H9 (cell line): ENCODE data around the gene STAU1. TPM values are rescaled to one million over a fixed set of nuclear protein-coding genes. Genes with fewer than 3 reads are reported as not detected.

Experiments
- DNase-seq: peaks from one replicate; pipeline ENCODE4 v3.0.0-alpha.2; 2017
- H2AFZ ChIP-seq: one replicate; pipeline ENCODE4 v1.6.1; 2013; ENCODE audit warnings: mild to moderate bottlenecking, low read length, control low read depth, moderate library complexity
- H2AK5ac ChIP-seq: 2 replicates; pipeline ENCODE4 v1.6.1; 2013; ENCODE audit warnings: low read length, control low read depth, mixed read lengths; ENCODE audit not compliant: insufficient read length
- H2BK120ac ChIP-seq: one replicate; pipeline ENCODE4 v1.6.1; 2013; ENCODE audit warnings: low read depth, mild to moderate bottlenecking, low read length, control low read depth, inconsistent platforms; ENCODE audit not compliant: poor library complexity, severe bottlenecking
- H2BK12ac ChIP-seq: 2 replicates; pipeline ENCODE4 v1.6.1; 2013; ENCODE audit warnings: low read length, control low read depth, mixed read lengths, low read depth; ENCODE audit not compliant: insufficient read length
- H2BK15ac ChIP-seq: 2 replicates; pipeline ENCODE4 v1.6.1; 2013; ENCODE audit warnings: low read depth, low read length, control low read depth
- H2BK20ac ChIP-seq: one replicate; pipeline ENCODE4 v1.6.1; 2013; ENCODE audit warnings: low read depth, mild to moderate bottlenecking, low read length, control low read depth, inconsistent platforms; ENCODE audit not compliant: poor library complexity, severe bottlenecking
- H2BK5ac ChIP-seq: 2 replicates; pipeline ENCODE4 v1.6.1; 2013; ENCODE audit warnings: low read length, control low read depth, mixed read lengths; ENCODE audit not compliant: insufficient read length
- H3K14ac ChIP-seq: 2 replicates; pipeline ENCODE4 v1.6.1; 2013; ENCODE audit warnings: low read length, control low read depth; ENCODE audit not compliant: insufficient read depth
- H3K18ac ChIP-seq: 2 replicates; pipeline ENCODE4 v1.6.1; 2013; ENCODE audit warnings: low read depth, mild to moderate bottlenecking, mixed read lengths, low read length, control low read depth; ENCODE audit not compliant: insufficient read length
- H3K23ac ChIP-seq: 2 replicates; pipeline ENCODE4 v1.6.1; 2013; ENCODE audit warnings: low read length, control low read depth, mixed read lengths, low read depth; ENCODE audit not compliant: insufficient read length
- H3K23me2 ChIP-seq: 2 replicates; pipeline ENCODE4 v1.6.1; 2013; ENCODE audit warnings: low read depth, mild to moderate bottlenecking, mixed read lengths, low read length, control low read depth; ENCODE audit not compliant: insufficient read length, poor library complexity, severe bottlenecking
- H3K27ac ChIP-seq: 2 replicates; pipeline ENCODE4 v1.5.1; 2013; ENCODE audit warnings: low read length, control low read depth, mixed read lengths, low read depth; ENCODE audit not compliant: insufficient read length
- H3K27me3 ChIP-seq: 2 replicates; pipeline ENCODE4 v1.6.1; 2013; ENCODE audit warnings: low read length, control low read depth, inconsistent platforms; ENCODE audit not compliant: insufficient read depth
- H3K4ac ChIP-seq: 2 replicates; pipeline ENCODE4 v1.6.1; 2013; ENCODE audit warnings: low read depth, mild to moderate bottlenecking, control low read depth, inconsistent platforms, low read length, moderate library complexity
- H3K4me1 ChIP-seq: 2 replicates; pipeline ENCODE4 v1.6.1; 2013; ENCODE audit warnings: low read length, control low read depth, inconsistent platforms; ENCODE audit not compliant: insufficient read depth
- H3K4me2 ChIP-seq: 2 replicates; pipeline ENCODE4 v1.6.1; 2013; ENCODE audit warnings: low read length, control low read depth, mixed read lengths; ENCODE audit not compliant: insufficient read length, insufficient read depth
- H3K56ac ChIP-seq: 2 replicates; pipeline ENCODE4 v1.6.1; 2013; ENCODE audit warnings: low read depth, mild to moderate bottlenecking, mixed read lengths, low read length, control low read depth; ENCODE audit not compliant: insufficient read length
- H3K79me1 ChIP-seq: 2 replicates; pipeline ENCODE4 v1.6.1; 2013; ENCODE audit warnings: low read depth, mild to moderate bottlenecking, moderate library complexity, low read length, control low read depth, inconsistent platforms; ENCODE audit not compliant: insufficient read depth, poor library complexity, severe bottlenecking
- H3K79me2 ChIP-seq: 2 replicates; pipeline ENCODE4 v1.6.1; 2013; ENCODE audit warnings: low read length, control low read depth, inconsistent platforms; ENCODE audit not compliant: insufficient read depth
- H3K9ac ChIP-seq: 2 replicates; pipeline ENCODE4 v1.6.1; 2013; ENCODE audit warnings: low read length, control low read depth, mixed read lengths; ENCODE audit not compliant: insufficient read length; ENCODE audit errors: extremely low read depth
- H3K9me3 ChIP-seq: one replicate; pipeline ENCODE4 v1.6.1; 2013; ENCODE audit warnings: low read depth, low read length, inconsistent platforms; ENCODE audit not compliant: control insufficient read depth
- H3T11ph ChIP-seq: one replicate; pipeline ENCODE4 v1.6.1; 2013; ENCODE audit warnings: mild to moderate bottlenecking, low read length, control low read depth, inconsistent platforms
- H4K20me1 ChIP-seq: one replicate; pipeline ENCODE4 v1.6.1; 2013; ENCODE audit not compliant: control insufficient read depth, insufficient read length, insufficient read depth
- H4K5ac ChIP-seq: 2 replicates; pipeline ENCODE4 v1.6.1; 2013; ENCODE audit warnings: low read depth, mild to moderate bottlenecking, mixed read lengths, low read length, control low read depth; ENCODE audit not compliant: insufficient read length
- H4K8ac ChIP-seq: replicated peaks from 2 replicates; pipeline ENCODE4 v1.6.1; 2013; ENCODE audit warnings: low read length, control low read depth, mixed read lengths, low read depth; ENCODE audit not compliant: insufficient read length
- H4K91ac ChIP-seq: 2 replicates; pipeline ENCODE4 v1.6.1; 2013; ENCODE audit warnings: low read depth, mild to moderate bottlenecking, moderate library complexity, mixed read lengths, low read length, control low read depth; ENCODE audit not compliant: insufficient read length
- H3K27ac Mint-ChIP-seq, 3 experiments: 2 replicates in 2 of 3; 3 replicates in 1 of 3; pipeline ENCODE4 v1.8.0; 2020 to 2021; ENCODE audit warnings: mixed read lengths in 3 of 3, mild to moderate bottlenecking in 1 of 3, moderate library complexity in 1 of 3
- H3K27me3 Mint-ChIP-seq: 2 replicates; pipeline ENCODE4 v1.8.0; 2021; ENCODE audit warnings: low read depth, mild to moderate bottlenecking, moderate library complexity, mixed read lengths
- H3K36me3 Mint-ChIP-seq, 3 experiments: 2 replicates in 2 of 3; 3 replicates in 1 of 3; pipeline ENCODE4 v1.8.0; 2020 to 2021; ENCODE audit warnings: low read depth in 3 of 3, mixed read lengths in 3 of 3; ENCODE audit not compliant: insufficient read depth in 1 of 3
- H3K4me1 Mint-ChIP-seq, 2 experiments: 2 replicates each; pipeline ENCODE4 v1.8.0; 2020; ENCODE audit warnings: mixed read lengths in 2 of 2
- H3K4me3 Mint-ChIP-seq, 2 experiments: 2 replicates in 1 of 2; 3 replicates in 1 of 2; pipeline ENCODE4 v1.8.0; 2020 to 2021; ENCODE audit warnings: mild to moderate bottlenecking in 2 of 2, mixed read lengths in 2 of 2, moderate library complexity in 1 of 2
- H3K9me3 Mint-ChIP-seq, 2 experiments: 2 replicates in 1 of 2; 3 replicates in 1 of 2; pipeline ENCODE4 v1.8.0; 2020; ENCODE audit warnings: mild to moderate bottlenecking in 2 of 2, mixed read lengths in 2 of 2, moderate library complexity in 1 of 2
- WGBS: extraction: QIAGEN DNeasy Blood & Tissue Kit; methylation state at CpG from one replicate; pipeline ENCODE4 v1.1.7; 2013; ENCODE audit warnings: missing lambda C conversion rate, low lambda C conversion rate, mixed read lengths; ENCODE audit not compliant: insufficient read length; ENCODE audit errors: extremely low coverage; 5-methylcytosine and 5-hydroxymethylcytosine counted together
- total RNA-seq: library from RNA; stranded (reverse); gene quantifications from 2 replicates; pipeline ENCODE4 v1.2.1, GENCODE V29; 2021
- TF ChIP-seq, protein P1 (sequence below): fragments of 200-600 bp; sonication (generic); conservative IDR thresholded peaks from 3 replicates; pipeline ENCODE4 v1.8.0; 2021; ENCODE audit warnings: antibody characterized with exemption, mild to moderate bottlenecking

The STAU1 gene
- total RNA-seq, 1 experiment from 2014 or later: 106 TPM

DNA sequence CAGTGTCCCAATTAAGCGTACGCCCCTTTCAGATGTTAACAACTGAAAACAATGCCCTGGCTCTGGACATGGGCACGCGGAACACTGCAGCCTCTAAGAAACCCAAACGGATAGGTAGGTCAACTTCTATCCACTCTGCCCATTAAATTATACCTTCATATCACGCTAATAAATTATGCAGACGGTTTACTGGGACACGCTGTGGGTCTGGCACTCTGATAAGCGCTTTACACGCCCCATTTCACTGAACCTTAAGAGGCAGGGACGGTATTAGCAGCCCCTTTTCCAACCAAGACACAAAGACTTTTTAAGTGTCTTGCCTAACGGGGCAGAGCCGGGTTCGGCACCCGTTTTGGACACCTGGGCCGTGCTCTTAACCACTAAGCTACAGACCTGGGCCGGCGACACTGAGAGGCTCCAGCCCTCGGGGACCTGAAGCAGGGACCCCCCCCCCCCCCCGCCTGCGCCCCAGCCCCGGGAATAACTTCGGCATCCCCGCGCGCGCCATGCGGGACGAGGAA is 744 bp downstream of the STAU1 start:
- Histone ChIP-seq H4K20me1 (no peaks in the 10 kb centered on the region), H4K5ac (no peak overlapping the region), H3K79me1 (peaks cover 5% of the 10 kb centered on the region), H2BK120ac (no peak overlapping the region), H2BK15ac (no peak overlapping the region), H4K8ac (no peak overlapping the region), H3K18ac (no peak overlapping the region), H3K14ac (no peak overlapping the region), H4K91ac (no peak overlapping the region), H3K27ac (no peak overlapping the region), H2BK5ac (no peak overlapping the region), H3K4ac (no peak overlapping the region), H2AK5ac (no peak overlapping the region), H2BK12ac (no peak overlapping the region), H3K9ac (peak overlapping the region; percentile 60), H2AFZ (no peak overlapping the region), H3K23me2 (peaks cover 9% of the 10 kb centered on the region), H3K4me1 (no peaks in the 10 kb centered on the region), H3K23ac (no peak overlapping the region), H3K27me3 (no peaks in the 10 kb centered on the region), H3T11ph (no peak overlapping the region), H3K79me2 (peaks cover 34% of the 10 kb centered on the region), H2BK20ac (no peak overlapping the region), H3K4me2 (peak overlapping the region; percentile 94), H3K56ac (no peak overlapping the region), H3K9me3 (no peaks in the 10 kb centered on the region)
- DNase-seq: no peak
- H3K27me3 Mint-ChIP-seq: no peaks in the 10 kb centered on the region; the same call in 1 of the 2 replicates
- WGBS: no CpG with 5 or more reads among the region's 29 CpGs
- peaks cover 24 to 25% of the 10 kb centered on the region in 2 experiments for H3K4me1 Mint-ChIP-seq
- peak overlapping the region; percentile 89 to 97 for H3K4me3 Mint-ChIP-seq
- TF ChIP-seq, protein P1, sequence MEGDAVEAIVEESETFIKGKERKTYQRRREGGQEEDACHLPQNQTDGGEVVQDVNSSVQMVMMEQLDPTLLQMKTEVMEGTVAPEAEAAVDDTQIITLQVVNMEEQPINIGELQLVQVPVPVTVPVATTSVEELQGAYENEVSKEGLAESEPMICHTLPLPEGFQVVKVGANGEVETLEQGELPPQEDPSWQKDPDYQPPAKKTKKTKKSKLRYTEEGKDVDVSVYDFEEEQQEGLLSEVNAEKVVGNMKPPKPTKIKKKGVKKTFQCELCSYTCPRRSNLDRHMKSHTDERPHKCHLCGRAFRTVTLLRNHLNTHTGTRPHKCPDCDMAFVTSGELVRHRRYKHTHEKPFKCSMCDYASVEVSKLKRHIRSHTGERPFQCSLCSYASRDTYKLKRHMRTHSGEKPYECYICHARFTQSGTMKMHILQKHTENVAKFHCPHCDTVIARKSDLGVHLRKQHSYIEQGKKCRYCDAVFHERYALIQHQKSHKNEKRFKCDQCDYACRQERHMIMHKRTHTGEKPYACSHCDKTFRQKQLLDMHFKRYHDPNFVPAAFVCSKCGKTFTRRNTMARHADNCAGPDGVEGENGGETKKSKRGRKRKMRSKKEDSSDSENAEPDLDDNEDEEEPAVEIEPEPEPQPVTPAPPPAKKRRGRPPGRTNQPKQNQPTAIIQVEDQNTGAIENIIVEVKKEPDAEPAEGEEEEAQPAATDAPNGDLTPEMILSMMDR: no peak
- peak overlapping the region in 2 of 3 experiments; percentile 86 to 93; a peak in 3 of 7 replicates for H3K27ac Mint-ChIP-seq
- H3K9me3 Mint-ChIP-seq: no peaks in the 10 kb centered on the region
- peaks cover 0 to 4% (median 0%) of the 10 kb centered on the region in 3 experiments; a peak in 3 of 7 replicates for H3K36me3 Mint-ChIP-seq
